ENCODE measurements around the gene SKIC8.

The SKIC8 gene

DNA sequence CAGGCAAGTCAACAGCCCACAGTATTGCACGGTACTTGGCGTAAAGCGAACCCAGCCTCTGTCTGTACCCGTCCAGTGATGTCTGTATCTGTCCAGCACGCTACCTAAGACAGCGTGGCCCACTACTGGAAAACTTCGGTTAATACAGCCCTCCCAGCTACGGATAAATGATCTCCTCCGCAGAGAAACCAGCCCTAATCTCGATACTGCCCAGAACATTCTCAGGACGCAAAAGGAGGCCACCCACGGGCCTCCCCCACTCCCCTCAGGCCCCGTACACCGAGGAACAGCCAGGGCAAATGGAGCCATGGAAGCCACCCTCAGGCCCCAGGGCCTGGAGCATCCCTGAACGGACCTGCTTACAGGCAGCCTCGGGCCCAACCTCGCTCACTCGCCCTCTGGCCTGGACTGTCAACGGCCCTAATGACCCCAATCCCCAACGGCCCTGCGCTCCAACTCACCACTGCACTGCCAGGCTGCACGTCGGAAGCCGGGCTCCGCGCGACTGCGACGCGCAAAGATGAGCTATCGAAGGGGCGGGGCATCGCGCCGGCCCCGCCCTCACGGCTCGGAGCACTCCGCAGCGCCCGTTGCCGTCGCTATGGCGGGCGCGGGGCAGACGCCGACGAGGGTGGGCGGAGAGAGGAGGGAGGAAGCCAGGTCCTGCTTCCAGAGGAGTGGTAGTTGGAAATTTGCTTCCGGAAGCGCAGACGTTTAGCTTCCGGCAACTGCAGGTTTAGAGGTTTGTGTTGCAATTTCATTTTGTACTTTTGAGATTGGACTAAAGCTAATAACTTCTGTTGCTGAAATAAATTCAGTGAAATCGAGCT lies at the start of gene SKIC8:
TSS of gene SKIC8 (minus strand) at position 509 of the 830 bp plus-strand sequence. CDS start 3,923 bp downstream, outside the sequence.
- peak; percentile 92 for DNase-seq

DNA sequence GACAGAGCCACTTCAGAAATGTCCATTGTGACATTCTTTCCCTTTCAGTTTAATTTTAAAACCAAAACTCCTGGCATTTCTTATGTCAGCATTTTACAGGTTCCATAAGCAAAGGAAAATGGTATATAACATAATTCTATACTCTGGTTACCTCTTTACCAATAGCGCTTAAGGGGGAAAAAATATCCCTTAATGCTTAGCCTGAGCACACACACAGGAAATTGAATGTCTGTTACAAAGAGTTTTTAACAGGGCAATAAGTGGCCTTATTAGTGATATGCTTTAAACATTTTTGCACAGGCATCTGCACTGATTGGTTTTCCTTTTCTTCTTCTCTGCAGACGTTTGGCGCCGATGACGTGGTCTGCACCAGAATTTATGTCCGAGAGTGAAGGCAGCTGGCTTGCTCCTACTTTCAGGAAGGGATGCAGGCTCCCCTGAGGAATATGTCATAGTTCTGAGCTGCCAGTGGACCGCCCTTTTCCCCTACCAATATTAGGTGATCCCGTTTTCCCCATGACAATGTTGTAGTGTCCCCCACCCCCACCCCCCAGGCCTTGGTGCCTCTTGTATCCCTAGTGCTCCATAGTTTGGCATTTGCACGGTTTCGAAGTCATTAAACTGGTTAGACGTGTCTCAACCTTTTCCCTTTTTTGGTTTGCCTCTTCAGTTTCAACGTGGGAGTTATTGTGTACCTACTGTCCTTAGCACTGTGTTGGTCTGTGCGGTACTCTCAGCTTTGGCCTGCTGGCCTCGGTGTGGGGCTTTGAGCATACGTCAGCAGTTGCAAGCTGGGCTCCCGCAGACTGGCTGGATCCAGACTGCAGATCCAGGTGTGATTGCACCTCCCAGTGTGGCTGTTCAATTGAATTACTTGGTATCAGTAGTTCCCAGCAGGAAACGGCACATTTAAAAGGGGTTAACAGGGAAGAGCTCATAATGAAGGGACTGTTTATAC lies 48.5 kb upstream of the SKIC8 start:
- DNase-seq, result no peak

DNA sequence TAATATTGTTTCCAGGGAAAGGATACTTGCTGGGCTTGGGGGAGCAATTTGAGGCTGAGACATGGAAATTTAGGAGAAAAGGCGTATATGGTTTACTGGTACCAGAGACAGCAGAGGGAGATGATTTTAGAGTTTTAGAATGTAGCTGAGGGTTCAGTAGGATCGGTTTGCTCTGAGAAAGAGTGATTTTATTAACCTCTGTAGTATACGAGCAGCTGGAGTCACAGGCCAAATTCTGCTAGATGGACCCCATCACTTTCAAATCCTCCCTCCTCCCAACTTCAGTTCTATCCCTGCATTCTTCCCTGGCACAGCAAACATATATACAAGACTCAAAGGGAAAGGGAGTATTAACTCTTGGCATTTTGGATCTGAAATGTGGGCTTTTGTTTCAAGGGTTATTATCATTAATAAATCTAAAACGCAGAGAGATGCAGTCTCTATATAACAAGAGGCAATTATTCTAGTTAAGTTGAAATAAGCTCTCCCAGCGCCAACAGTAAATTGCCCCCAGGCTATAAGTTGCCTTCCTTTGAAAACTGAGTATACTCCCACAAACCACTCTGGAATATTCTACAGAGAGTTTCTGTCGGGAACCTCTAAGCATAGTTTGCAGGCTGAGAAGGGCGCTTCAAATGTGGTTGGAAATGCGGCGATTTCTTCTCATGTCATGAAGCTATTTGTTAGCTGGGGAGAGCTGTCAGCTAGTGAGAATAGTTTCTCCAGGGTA lies 46.2 kb upstream of the SKIC8 start:
- no peak for DNase-seq

- no peak for DNase-seq
These were observed 44.1 kb upstream of the SKIC8 start for GRCh38 chr15:78343276-78344060.

- DNase-seq, result no peak
These were observed 42.6 kb upstream of the SKIC8 start for GRCh38 chr15:78342021-78342420.

- no peak for DNase-seq
These were observed 41.9 kb upstream of the SKIC8 start for GRCh38 chr15:78341057-78341987.

GRCh38 chr15:78340231-78341056 lies 41.0 kb upstream of the SKIC8 start, which contains the start of gene CRABP1:
CRABP1 (plus strand) TSS chr15:78340353; CDS start chr15:78340429, 76 bp downstream.
- peak; percentile 10 for DNase-seq

GRCh38 chr15:78339559-78339958 lies 40.1 kb upstream of the SKIC8 start:
- DNase-seq, result no peak

- no peak for DNase-seq
These were observed 39.4 kb upstream of the SKIC8 start for GRCh38 chr15:78338781-78339180.

DNA sequence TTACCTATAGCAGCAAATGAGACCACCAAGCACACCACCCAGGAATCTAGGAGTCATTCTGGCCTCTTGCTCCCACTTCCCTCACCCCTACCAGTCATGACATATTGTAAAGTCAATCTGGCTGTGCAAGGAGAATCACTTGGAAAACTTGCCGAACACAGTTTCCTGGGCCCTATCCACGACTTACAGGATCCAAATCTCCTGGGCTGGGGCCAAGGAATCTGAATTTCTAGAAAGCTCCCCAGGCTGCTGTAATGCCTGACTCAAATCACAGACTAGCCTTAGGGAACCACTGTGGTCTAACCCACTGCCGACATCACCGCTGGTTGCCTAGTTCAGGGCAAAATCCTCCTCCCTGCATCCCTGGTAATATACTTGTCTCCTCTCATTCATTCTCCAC lies 36.6 kb upstream of the SKIC8 start:
- no peak for DNase-seq

- no peak for DNase-seq
These were observed 35.4 kb upstream of the SKIC8 start for GRCh38 chr15:78334845-78335244.

DNA sequence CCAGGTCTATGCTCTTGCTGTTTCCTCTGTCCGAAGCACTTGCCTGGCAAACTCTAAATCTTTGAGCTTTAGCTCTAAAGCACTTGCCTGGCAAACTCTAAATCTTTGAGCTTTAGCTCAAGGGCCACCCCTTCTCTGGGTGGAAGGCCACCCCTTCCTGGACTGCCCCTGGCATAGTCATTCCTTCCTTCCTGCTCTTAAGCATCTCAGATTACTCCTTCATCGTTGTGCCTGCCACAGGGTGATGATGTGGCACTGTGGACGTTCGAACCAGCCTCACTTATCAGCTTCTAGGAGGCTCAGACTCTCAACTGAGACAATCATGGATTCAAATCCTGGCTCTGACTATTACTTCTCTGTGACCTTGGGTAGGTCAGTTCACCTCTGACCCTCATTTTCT lies 30.2 kb upstream of the SKIC8 start:
- no peak for DNase-seq

DNA sequence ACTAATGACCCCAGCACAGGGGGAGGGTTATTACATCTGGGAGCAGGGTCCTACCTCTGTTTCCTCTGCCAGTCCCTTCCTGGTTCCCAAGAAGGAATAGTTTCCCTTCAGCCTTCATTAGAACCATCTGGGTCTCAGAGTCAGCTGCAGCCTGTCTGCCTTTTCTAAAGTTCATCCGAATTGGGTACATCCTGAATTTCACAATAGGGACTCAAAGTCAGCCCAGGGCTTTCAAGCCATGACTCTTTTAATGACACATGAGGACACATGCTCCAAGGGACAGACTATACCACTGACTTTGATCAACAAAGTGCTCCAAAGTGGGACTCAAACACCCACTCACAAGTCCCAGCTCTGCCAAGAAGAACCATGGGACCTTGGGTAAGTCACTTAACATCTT lies 28.1 kb upstream of the SKIC8 start:
- DNase-seq, result no peak

GRCh38 chr15:78325092-78325843 lies 25.9 kb upstream of the SKIC8 start:
- DNase-seq, result no peak

DNA sequence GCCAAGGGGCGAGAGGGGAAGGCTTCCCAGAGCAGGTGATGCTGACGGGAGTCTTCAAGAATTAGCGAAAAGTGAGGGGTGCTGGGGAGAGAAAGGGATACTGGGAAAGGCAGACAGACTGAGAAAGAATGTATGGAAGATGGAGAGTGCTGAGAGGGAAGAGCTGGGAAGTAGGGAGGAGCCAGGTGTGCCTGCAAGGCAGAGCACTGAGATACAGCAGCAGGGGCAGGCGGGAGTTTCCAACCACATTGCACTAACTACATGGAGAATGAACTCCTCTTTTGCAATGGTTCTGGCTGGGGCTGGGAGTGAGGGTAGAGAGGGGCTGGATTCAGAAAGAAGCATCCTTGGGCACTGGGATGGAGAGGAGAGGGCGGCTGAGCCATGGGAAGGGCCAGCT lies 24.7 kb upstream of the SKIC8 start:
- no peak for DNase-seq

DNA sequence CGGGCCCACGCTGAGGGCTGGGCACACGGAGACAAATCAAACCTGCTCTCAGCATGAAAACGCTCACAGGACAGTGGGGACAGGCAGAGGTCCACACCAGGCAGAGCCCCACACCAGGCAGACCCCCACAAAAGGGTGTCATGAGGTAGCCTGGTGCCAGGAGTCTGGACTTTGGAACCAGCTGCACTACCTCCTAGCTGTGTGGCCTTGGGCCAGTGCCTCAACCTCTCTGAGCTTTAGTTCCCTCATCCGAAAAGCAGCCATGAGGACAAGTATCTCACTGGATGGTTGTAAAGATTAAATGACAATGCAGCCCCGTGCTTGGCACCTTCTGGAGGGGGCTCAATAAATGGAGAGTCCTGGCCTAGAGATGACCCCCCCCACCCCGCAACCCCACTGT lies 24.3 kb upstream of the SKIC8 start:
- no peak for DNase-seq

DNA sequence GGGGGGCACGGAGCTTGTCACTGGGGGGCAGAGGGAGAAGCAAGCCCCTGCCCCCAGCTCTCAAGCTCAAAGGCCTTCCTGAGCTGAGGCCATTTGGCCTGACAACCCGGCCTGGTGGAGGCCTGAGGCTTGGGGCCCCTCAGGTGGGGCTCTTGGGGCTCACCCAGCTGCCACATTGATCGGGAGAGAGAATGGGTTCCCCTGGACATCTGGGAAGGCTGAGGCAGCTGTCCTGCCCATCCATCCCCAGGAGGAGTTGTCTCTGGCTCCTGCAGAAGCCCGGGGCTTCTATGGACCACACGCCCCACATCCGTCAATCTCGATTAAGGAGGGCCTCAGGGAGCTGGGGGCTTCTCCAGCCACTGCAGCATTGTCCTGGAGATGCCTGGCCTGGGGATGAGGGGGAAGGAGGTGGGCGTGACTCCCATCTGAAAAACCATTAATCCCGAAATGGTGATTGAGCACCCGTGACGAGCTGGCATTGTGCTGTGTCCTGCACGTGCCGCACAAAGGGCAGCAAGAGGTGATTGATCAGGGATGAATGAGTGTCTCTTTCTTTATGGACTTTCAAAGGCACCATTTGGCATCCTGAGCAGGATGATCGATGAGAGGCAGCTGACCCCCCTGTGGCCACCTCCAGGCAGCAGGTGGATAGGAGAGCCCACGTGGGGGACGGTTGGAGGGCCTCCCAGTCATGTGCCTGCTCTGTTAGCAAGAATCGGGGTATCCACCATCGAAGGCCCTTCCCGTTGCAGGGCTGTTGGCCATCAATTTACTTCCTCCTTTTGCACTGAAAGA lies 23.5 kb upstream of the SKIC8 start:
- DNase-seq, result no peak

- peak; percentile 60 for DNase-seq
These were observed 22.8 kb upstream of the SKIC8 start for GRCh38 chr15:78322243-78322642.

All from NCI-H345 (cell line).